DMS114 treated with DMSO at 0.1 percent for 48 hours (cell line): ENCODE measurements around the gene CACNG4.
"Not testable (repeated sequence)": the region's sequence is repeated elsewhere in the genome, so short reads cannot be mapped to it uniquely, and the experiment has no call there.

Experiments used
- DNase-seq: peaks from one replicate; lab custom pipeline; 2025; ENCODE audit not compliant: unreplicated experiment; lab: John Stamatoyannopoulos, UW

Gene CACNG4

GRCh38 chr17:66960613-66961012, 3.9 kb upstream of the CACNG4 start:
- DNase-seq: no peak

- no peak for DNase-seq
Measured at GRCh38 chr17:66963521-66963908, 992 bp upstream of the CACNG4 start.

- no peak for DNase-seq
Measured at GRCh38 chr17:66964930-66965800, 658 bp downstream of the CACNG4 start.

GRCh38 chr17:66965801-66966262, 1.3 kb downstream of the CACNG4 start:
- no peak for DNase-seq

GRCh38 chr17:66966298-66966697, 1.8 kb downstream of the CACNG4 start:
- DNase-seq: no peak

GRCh38 chr17:66966704-66967418, 2.4 kb downstream of the CACNG4 start:
- no peak for DNase-seq

GRCh38 chr17:66967837-66968543, 3.5 kb downstream of the CACNG4 start:
- DNase-seq: no peak

- DNase-seq: no peak
Measured at GRCh38 chr17:66968916-66969315, 4.4 kb downstream of the CACNG4 start.

GRCh38 chr17:66970140-66970539, 5.6 kb downstream of the CACNG4 start:
- no peak for DNase-seq

- no peak for DNase-seq
Measured at GRCh38 chr17:66970797-66971196, 6.3 kb downstream of the CACNG4 start.

GRCh38 chr17:66971264-66971663, 6.8 kb downstream of the CACNG4 start:
- no peak for DNase-seq

GRCh38 chr17:66971730-66972441, 7.4 kb downstream of the CACNG4 start:
- DNase-seq: no peak

GRCh38 chr17:66972442-66972830, 7.9 kb downstream of the CACNG4 start:
- not testable (repeated sequence) for DNase-seq

GRCh38 chr17:66975188-66975587, 10.7 kb downstream of the CACNG4 start:
- no peak for DNase-seq

GRCh38 chr17:66975614-66976378, 11.3 kb downstream of the CACNG4 start:
- DNase-seq: no peak

- DNase-seq: no peak
Measured at GRCh38 chr17:66976379-66976663, 11.8 kb downstream of the CACNG4 start.

GRCh38 chr17:66976781-66977201, 12.3 kb downstream of the CACNG4 start:
- DNase-seq: no peak

GRCh38 chr17:66978514-66979061, 14.1 kb downstream of the CACNG4 start:
- DNase-seq: no peak

GRCh38 chr17:66980896-66981295, 16.4 kb downstream of the CACNG4 start:
- DNase-seq: no peak

- no peak for DNase-seq
Measured at GRCh38 chr17:66981983-66982508, 17.5 kb downstream of the CACNG4 start.
